ENCODE results near the gene SRGN. TPM values are rescaled to one million over a fixed set of nuclear protein-coding genes. Genes with fewer than 3 reads are reported as not detected.

The SRGN gene
- total and polyA plus RNA-seq, 2 of the 13 experiments (the other 11 are each of a cell fraction or from before 2014, with no cell fraction given) = 0.09 TPM; not detected in 1

GRCh38 chr10:69042838-69043237, 45.1 kb upstream of the SRGN start (continued):
- TF ChIP-seq ZNF770 (CRISPR knock-in tag; IDR thresholded peaks at IDR 0.05) (no peak), KLF16 (CRISPR knock-in tag; IDR thresholded peaks at IDR 0.05) (no peak)

GRCh38 chr10:69043931-69044531, 43.9 kb upstream of the SRGN start:
- Histone ChIP-seq H3K27ac (ENCODE audit: extremely low read length, insufficient read depth, low read length) (no peak overlapping the region), H3K4me1 (ENCODE audit: insufficient read depth, low read length) (no peaks in the 10 kb centered on the region), H3K36me3 (replicated peaks in 1 of 2; ENCODE audit: control insufficient read depth in 1 of 2, insufficient read depth in 2 of 2, low read length in 2 of 2) (no peaks in the 10 kb centered on the region), H3K4me3 (replicated peaks in 1 of 3; ENCODE audit: insufficient read depth in 1 of 3, low read depth in 2 of 3, low read length in 3 of 3) (no peak overlapping the region), H3K27me3 (ENCODE audit: control insufficient read depth in 1 of 2, insufficient read depth in 2 of 2, low read length in 2 of 2) (peaks cover 0 to 10% of the 10 kb centered on the region in 2 experiments; a peak in 2 of 5 replicates), H3K9ac (ENCODE audit: insufficient read depth, low read depth, low read length) (no peak overlapping the region), H3K4me2 (ENCODE audit: low read depth, low read length) (no peak overlapping the region; the same call in 1 of the 2 replicates), H3K9me3 (ENCODE audit: low read length) (no peaks in the 10 kb centered on the region), H3K79me2 (ENCODE audit: insufficient read depth, low read length) (no peaks in the 10 kb centered on the region), H2AFZ (ENCODE audit: low read length) (no peak overlapping the region), H4K20me1 (ENCODE audit: insufficient read depth, low read length) (no peaks in the 10 kb centered on the region)
- ChIA-PET POLR2A (no interaction called here), CTCF (ENCODE audit: low intra/inter-chr PET ratio, low total read pairs) (no interaction called here)
- WGBS (ENCODE audit: low lambda C conversion rate) = 42% methylated on average over 9 of the region's 10 CpGs
- TF ChIP-seq IRX3 (CRISPR knock-in tag; IDR thresholded peaks at IDR 0.05; ENCODE audit: borderline replicate concordance, low read depth) (no peak), ZNF530 (CRISPR knock-in tag; IDR thresholded peaks at IDR 0.05; ENCODE audit: low read depth) (no peak), MNT (IDR thresholded peaks at IDR 0.05) (peak; percentile 80), RBM22 (optimal IDR thresholded peaks at IDR 0.05; ENCODE audit: low read length) (no peak), DBP (CRISPR knock-in tag; IDR thresholded peaks at IDR 0.05; ENCODE audit: not compliant biosample characterization) (no peak), CREBL2 (CRISPR knock-in tag; IDR thresholded peaks at IDR 0.05; ENCODE audit: borderline replicate concordance) (no peak), ZNF713 (CRISPR knock-in tag; IDR thresholded peaks at IDR 0.05) (no peak), KLF9 (CRISPR knock-in tag; IDR thresholded peaks at IDR 0.05; ENCODE audit: low read depth) (no peak)
- no peak for FAIRE-seq
- no peak for DNase-seq (ENCODE audit: low spot score)
- ATAC-seq = no peak
- BruUV-seq (replicated peaks) = no TSS peak
- intact Hi-C loops (cut with micrococcal nuclease; ENCODE audit: unreplicated experiment) = no loop called here
- in situ Hi-C loops (cut with HindIII; ENCODE audit: extremely low pct_ligation_motif_present, low pct_unique_long_range_greater_than_20kb) = no loop called here
